ENCODE data around the gene PNPO. TPM values are rescaled to one million over a fixed set of nuclear protein-coding genes. Genes with fewer than 3 reads are reported as not detected.

Gene PNPO
- 49.8 and 57.5 TPM in 2 replicates for total RNA-seq (2014; rRNA removed)
- percentile 88 among the genes with signal in this experiment for Bru-seq, nascent RNA
- percentile 94 among the genes with signal in this experiment for BruChase-seq, experiment 1, labeled RNA remaining after a 6-hour chase
- BruChase-seq, experiment 2, labeled RNA remaining after a 2-hour chase, result percentile 88 among the genes with signal in this experiment
- long read RNA-seq, transcript PNPO-217 (7 exons, 3,465 nt), result major isoform, 53 of 72 reads
- long read RNA-seq, partial matches to known transcripts, result 3 of 72 reads
- long read RNA-seq, other reads (novel, unspliced or antisense), result 6 of 72 reads

DNA sequence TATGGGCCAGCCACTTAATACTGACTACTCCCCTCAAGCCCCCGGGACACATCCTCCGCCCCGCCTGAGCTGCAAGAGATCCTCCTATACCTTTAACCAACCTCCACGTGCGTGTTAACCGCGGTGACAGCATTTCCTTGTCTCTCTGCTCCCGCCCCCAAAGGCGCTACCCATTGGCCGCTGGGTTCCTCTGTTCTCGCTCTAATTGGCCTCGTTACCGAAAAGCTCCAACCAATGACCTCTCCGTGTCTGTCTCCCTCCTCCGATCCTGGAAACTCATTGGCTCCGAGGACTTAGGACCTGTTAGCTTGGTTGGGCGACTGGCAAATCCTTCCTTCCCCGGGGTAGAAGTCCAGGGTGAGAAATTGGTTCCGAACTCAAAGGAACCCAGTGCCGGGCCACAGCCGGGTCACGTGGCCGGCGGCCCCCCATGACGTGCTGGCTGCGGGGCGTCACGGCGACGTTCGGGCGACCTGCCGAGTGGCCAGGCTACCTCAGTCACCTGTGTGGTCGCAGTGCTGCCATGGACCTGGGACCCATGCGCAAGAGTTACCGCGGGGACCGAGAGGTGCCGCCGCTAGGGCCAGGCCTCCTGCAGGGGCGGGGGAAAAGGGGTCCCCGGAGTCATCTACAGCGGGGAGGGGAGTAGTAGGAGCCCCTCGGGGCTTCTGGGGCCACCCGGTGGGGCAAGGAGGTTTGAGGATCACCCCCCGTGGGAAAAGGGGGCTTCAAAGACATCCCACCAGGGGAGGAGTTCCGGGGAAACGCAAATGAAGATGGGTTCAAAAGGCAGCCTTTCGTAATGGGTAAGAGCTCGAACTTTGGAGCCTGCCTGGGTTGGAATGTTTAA is at the start of gene PNPO:
Gene PNPO (plus strand): TSS at position 326 of the 850 bp plus-strand sequence. CDS start 105 bp downstream, at position 431.
- Histone ChIP-seq H3F3A (ENCODE audit: low read length, unreplicated experiment) (no peaks in the 10 kb centered on the region), H3K4me2 (ENCODE audit: low read length) (peak within 1 kb of the TSS; percentile 91), H3K27ac (ENCODE audit: low read length) (peak within 1 kb of the TSS; percentile 24; the same call in 1 of the 2 replicates), H3K4me3 (ENCODE audit: low read length) (peak within 1 kb of the TSS; percentile 77), H3K79me2 (ENCODE audit: low read length) (peaks cover 26% of the 10 kb centered on the region), H3K27me3 (ENCODE audit: low read length) (no peaks in the 10 kb centered on the region), H3K9me3 (ENCODE audit: low read length) (no peaks in the 10 kb centered on the region), H3K9me2 (replicated peaks; ENCODE audit: low read length) (no peaks in the 10 kb centered on the region), H3K4me1 (ENCODE audit: insufficient read depth, low read length) (peaks cover 24% of the 10 kb centered on the region), H2AFZ (ENCODE audit: low read length) (peak within 1 kb of the TSS; percentile 80), H4K20me1 (ENCODE audit: low read length) (no peaks in the 10 kb centered on the region), H3K36me3 (ENCODE audit: low read depth, low read length) (peaks cover 7% of the 10 kb centered on the region), H3K9ac (ENCODE audit: low read length) (peak within 1 kb of the TSS; percentile 86)
- ChIA-PET POLR2A (ENCODE audit: unreplicated experiment) (interaction anchor here (0.6 to 1.0 kb wide), 8 partner anchors 27 to 1750 kb away, joined by 3 to 20 read pairs (median 6); partner anchors contain the start of genes CDK5RAP3 and SP2), CTCF (interaction anchor here (0.6 to 3.4 kb wide), 7 partner anchors 8 to 101 kb away, joined by 3 to 19 read pairs (median 3); partner anchors contain the start of genes CDK5RAP3, SCRN2 and SP6)
- ATAC-seq, result peak; percentile 98
- intact Hi-C loops (cut with micrococcal nuclease), result loop anchor here (2.0 kb wide), 2 partner anchors 29 to 45 kb away; partner anchors contain the start of genes CDK5RAP3 and SP2
- BruUV-seq (replicated peaks), result TSS peak; percentile 57
- no peak for TF ChIP-seq EZH2 (IDR thresholded peaks at IDR 0.05; ENCODE audit: low read length, unreplicated experiment)
- no peak for TF ChIP-seq EZH2phosphoT487 (IDR thresholded peaks at IDR 0.05; ENCODE audit: borderline replicate concordance, low read length)
- TF ChIP-seq, protein P1, sequence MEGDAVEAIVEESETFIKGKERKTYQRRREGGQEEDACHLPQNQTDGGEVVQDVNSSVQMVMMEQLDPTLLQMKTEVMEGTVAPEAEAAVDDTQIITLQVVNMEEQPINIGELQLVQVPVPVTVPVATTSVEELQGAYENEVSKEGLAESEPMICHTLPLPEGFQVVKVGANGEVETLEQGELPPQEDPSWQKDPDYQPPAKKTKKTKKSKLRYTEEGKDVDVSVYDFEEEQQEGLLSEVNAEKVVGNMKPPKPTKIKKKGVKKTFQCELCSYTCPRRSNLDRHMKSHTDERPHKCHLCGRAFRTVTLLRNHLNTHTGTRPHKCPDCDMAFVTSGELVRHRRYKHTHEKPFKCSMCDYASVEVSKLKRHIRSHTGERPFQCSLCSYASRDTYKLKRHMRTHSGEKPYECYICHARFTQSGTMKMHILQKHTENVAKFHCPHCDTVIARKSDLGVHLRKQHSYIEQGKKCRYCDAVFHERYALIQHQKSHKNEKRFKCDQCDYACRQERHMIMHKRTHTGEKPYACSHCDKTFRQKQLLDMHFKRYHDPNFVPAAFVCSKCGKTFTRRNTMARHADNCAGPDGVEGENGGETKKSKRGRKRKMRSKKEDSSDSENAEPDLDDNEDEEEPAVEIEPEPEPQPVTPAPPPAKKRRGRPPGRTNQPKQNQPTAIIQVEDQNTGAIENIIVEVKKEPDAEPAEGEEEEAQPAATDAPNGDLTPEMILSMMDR (conservative IDR thresholded peaks at IDR 0.05; ENCODE audit: low read depth, low read length), result no peak; the same call in 1 of the 2 replicates
- DNase-seq, result peak; percentile 100

DNA sequence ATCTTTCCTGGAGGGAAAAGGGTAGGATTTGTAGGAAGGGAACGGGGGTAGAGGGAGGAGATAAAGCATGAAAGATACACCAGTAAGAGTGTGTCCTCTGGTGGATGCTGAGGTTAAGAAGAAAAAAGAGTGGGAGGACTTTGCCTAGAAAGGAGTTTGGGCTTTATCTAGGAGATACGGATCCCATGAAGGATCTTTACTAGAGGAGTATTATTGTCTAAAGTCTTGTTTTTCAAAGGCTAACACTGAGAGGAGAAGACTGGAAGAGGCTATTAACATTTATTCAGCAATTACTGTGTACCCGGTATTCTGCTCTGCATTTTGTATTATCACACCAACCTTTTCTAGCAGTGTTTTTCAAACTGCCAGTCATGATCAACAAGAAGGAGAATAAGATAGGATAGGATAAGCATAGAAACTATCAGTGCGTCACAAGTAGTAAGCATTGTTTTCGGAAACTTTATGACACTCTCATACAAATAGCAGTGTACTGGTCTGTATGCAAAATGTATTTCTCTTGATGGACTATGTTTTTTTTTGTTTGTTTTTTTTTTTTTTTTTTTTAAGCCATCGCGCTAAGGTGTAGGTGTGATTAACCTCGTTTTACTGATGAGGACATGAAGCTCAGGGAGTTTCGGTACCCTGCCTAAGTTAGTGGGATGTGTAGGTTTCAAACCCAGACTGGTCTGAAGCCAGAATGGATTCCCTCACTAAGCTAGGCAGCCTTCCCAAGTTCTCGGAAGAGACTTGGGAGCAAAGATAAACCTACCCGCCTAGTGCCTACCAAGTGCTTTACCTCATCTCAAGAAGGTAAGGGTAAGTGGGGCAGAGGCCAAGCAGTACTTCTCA is 46.6 kb upstream of the PNPO start:
- peak overlapping the region; percentile 43 for H3K27ac ChIP-seq (ENCODE audit: low read length)
- no TSS peak for BruUV-seq (replicated peaks)
- H3K9ac ChIP-seq (ENCODE audit: low read length), result peak overlapping the region; percentile 83
- peaks cover 36% of the 10 kb centered on the region for H3K79me2 ChIP-seq (ENCODE audit: low read length)
- H3F3A ChIP-seq (ENCODE audit: low read length, unreplicated experiment), result no peaks in the 10 kb centered on the region
- intact Hi-C loops (cut with micrococcal nuclease), result loop anchor here (1.0 kb wide), 1 partner anchor 54 kb away; no protein-coding TSS in a partner anchor
- ChIA-PET POLR2A (ENCODE audit: unreplicated experiment) (interaction anchor here (0.6 to 1.3 kb wide), 2 partner anchors 47 to 61 kb away, joined by 3 to 11 read pairs; partner anchors contain the start of gene PNPO), CTCF (interaction anchor here (0.7 to 1.7 kb wide), 7 partner anchors 52 to 1702 kb away, joined by 3 to 10 read pairs (median 6); partner anchors contain the start of genes CDK5RAP3, KANSL1 and SCRN2)
- DNase-seq (peak; percentile 23), ATAC-seq (no peak)
- H3K9me2 ChIP-seq (replicated peaks; ENCODE audit: low read length), result no peaks in the 10 kb centered on the region
- H3K4me3 ChIP-seq (ENCODE audit: low read length), result peak overlapping the region; percentile 78
- no peaks in the 10 kb centered on the region for H3K27me3 ChIP-seq (ENCODE audit: low read length)
- H2AFZ ChIP-seq (ENCODE audit: low read length), result peak overlapping the region; percentile 63
- H3K9me3 ChIP-seq (ENCODE audit: low read length), result no peaks in the 10 kb centered on the region
- peaks cover 30% of the 10 kb centered on the region for H3K4me1 ChIP-seq (ENCODE audit: insufficient read depth, low read length)
- no peaks in the 10 kb centered on the region for H3K36me3 ChIP-seq (ENCODE audit: low read depth, low read length)
- no peaks in the 10 kb centered on the region for H4K20me1 ChIP-seq (ENCODE audit: low read length)
- TF ChIP-seq EZH2phosphoT487 (IDR thresholded peaks at IDR 0.05; ENCODE audit: borderline replicate concordance, low read length), result no peak
- no peak for TF ChIP-seq EZH2 (IDR thresholded peaks at IDR 0.05; ENCODE audit: low read length, unreplicated experiment)
- TF ChIP-seq, protein P1 (conservative IDR thresholded peaks at IDR 0.05; ENCODE audit: low read depth, low read length), result no peak
- peak overlapping the region; percentile 96 for H3K4me2 ChIP-seq (ENCODE audit: low read length)

Measured in PC-3 (cell line).